ENCODE measurements around the gene MTHFD1L. TPM values are rescaled to one million over a fixed set of nuclear protein-coding genes. Genes with fewer than 3 reads are reported as not detected.
A peak's percentile ranks its signal among the peaks of the same experiment; 100 is the strongest.

The MTHFD1L gene
- total RNA-seq, 3 donors from 2014 or later (not counting 1 experiment from before 2014, with no cell fraction given) = 3.8 to 4.5 (median 4.3) TPM

- H3K36me3 Mint-ChIP-seq = no peaks in the 10 kb centered on the region
- ATAC-seq = no peak
- H3K9me3 ChIP-seq (ENCODE audit: control insufficient read depth, insufficient read depth, low read length) = no peaks in the 10 kb centered on the region
- intact Hi-C loops (cut with micrococcal nuclease) = no loop called here
- H3K27me3 Mint-ChIP-seq (ENCODE audit: low read depth in 2 of 2) = no peaks in the 10 kb centered on the region
- H3K27me3 ChIP-seq (ENCODE audit: control insufficient read depth, insufficient read depth, low read length) = no peaks in the 10 kb centered on the region
- no peak overlapping the region for H3K27ac Mint-ChIP-seq
- no peak overlapping the region for H3K27ac ChIP-seq (ENCODE audit: low read length)
- no peak overlapping the region for H3K4me3 Mint-ChIP-seq
- 88% methylated on average over 3 of the region's 3 CpGs for WGBS (ENCODE audit: insufficient coverage)
- H3K9me3 Mint-ChIP-seq = no peaks in the 10 kb centered on the region
- H3K4me1 Mint-ChIP-seq = no peaks in the 10 kb centered on the region
- TF ChIP-seq CTCF (IDR thresholded peaks at IDR 0.05) = no peak
- H3K36me3 ChIP-seq (ENCODE audit: control insufficient read depth, insufficient read depth, low read length) = no peaks in the 10 kb centered on the region
- H3K4me3 ChIP-seq (ENCODE audit: low read length) = no peak overlapping the region
- DNase-seq = no peak
- no peaks in the 10 kb centered on the region for H3K4me1 ChIP-seq (ENCODE audit: control insufficient read depth, insufficient read depth, low read length)
These were observed 191.6 kb downstream of the MTHFD1L start for GRCh38 chr6:151057061-151057460.

- Histone ChIP-seq H3K27ac (ENCODE audit: low read length) (no peak overlapping the region), H3K4me3 (ENCODE audit: low read length) (no peak overlapping the region), H3K9me3 (ENCODE audit: control insufficient read depth, insufficient read depth, low read length) (no peaks in the 10 kb centered on the region), H3K4me1 (ENCODE audit: control insufficient read depth, insufficient read depth, low read length) (no peaks in the 10 kb centered on the region), H3K36me3 (ENCODE audit: control insufficient read depth, insufficient read depth, low read length) (no peaks in the 10 kb centered on the region), H3K27me3 (ENCODE audit: control insufficient read depth, insufficient read depth, low read length) (no peaks in the 10 kb centered on the region)
- no peak for ATAC-seq
- Mint-ChIP-seq H3K4me3 (no peak overlapping the region), H3K27me3 (ENCODE audit: low read depth in 2 of 2) (no peaks in the 10 kb centered on the region), H3K36me3 (no peaks in the 10 kb centered on the region), H3K27ac (no peak overlapping the region), H3K4me1 (no peaks in the 10 kb centered on the region), H3K9me3 (no peaks in the 10 kb centered on the region)
- TF ChIP-seq CTCF (IDR thresholded peaks at IDR 0.05) = no peak
- WGBS (ENCODE audit: insufficient coverage) = 97% methylated on average over 8 of the region's 9 CpGs
- intact Hi-C loops (cut with micrococcal nuclease) = no loop called here
- no peak for DNase-seq
These were observed 192.7 kb downstream of the MTHFD1L start for GRCh38 chr6:151058021-151058733.

GRCh38 chr6:151059612-151060095 is 194.2 kb downstream of the MTHFD1L start:
- Histone ChIP-seq H3K27me3 (ENCODE audit: control insufficient read depth, insufficient read depth, low read length) (no peaks in the 10 kb centered on the region), H3K9me3 (ENCODE audit: control insufficient read depth, insufficient read depth, low read length) (no peaks in the 10 kb centered on the region), H3K4me1 (ENCODE audit: control insufficient read depth, insufficient read depth, low read length) (no peaks in the 10 kb centered on the region), H3K36me3 (ENCODE audit: control insufficient read depth, insufficient read depth, low read length) (no peaks in the 10 kb centered on the region), H3K4me3 (ENCODE audit: low read length) (no peak overlapping the region), H3K27ac (ENCODE audit: low read length) (no peak overlapping the region)
- H3K4me1 Mint-ChIP-seq = no peaks in the 10 kb centered on the region
- 55% methylated on average over 11 of the region's 12 CpGs for WGBS (ENCODE audit: insufficient coverage)
- DNase-seq (no peak), ATAC-seq (peak in 2 of 3 donors; percentile 47 to 52)
- no peaks in the 10 kb centered on the region for H3K9me3 Mint-ChIP-seq
- H3K36me3 Mint-ChIP-seq = no peaks in the 10 kb centered on the region
- intact Hi-C loops (cut with micrococcal nuclease) = no loop called here
- no peak overlapping the region for H3K4me3 Mint-ChIP-seq
- no peak overlapping the region for H3K27ac Mint-ChIP-seq
- H3K27me3 Mint-ChIP-seq (ENCODE audit: low read depth in 2 of 2) = no peaks in the 10 kb centered on the region
- TF ChIP-seq CTCF (IDR thresholded peaks at IDR 0.05) = no peak
